Measurements from ENCODE around the gene RPL7A.
A peak's percentile ranks its signal among the peaks of the same experiment; 100 is the strongest.

RPL7A gene

GRCh38 chr9:133352635-133353340, 4.8 kb downstream of the RPL7A start:
- DNase-seq (ENCODE audit: insufficient read length, low spot score) = no peak

GRCh38 chr9:133353548-133353947, 5.5 kb downstream of the RPL7A start:
- DNase-seq (ENCODE audit: insufficient read length, low spot score) (no peak), FAIRE-seq (no peak)
- TF ChIP-seq POU2F2 (IDR thresholded peaks at IDR 0.05; ENCODE audit: low read depth, low read length) (no peak; the same call in 1 of the 2 replicates), TAF1 (IDR thresholded peaks at IDR 0.05; ENCODE audit: low read depth, low read length) (no peak), POLR2A (IDR thresholded peaks at IDR 0.05; ENCODE audit: low read depth, low read length) (peak; percentile 41; the same call in 1 of the 2 replicates), PAX5 (IDR thresholded peaks at IDR 0.05; ENCODE audit: insufficient read depth, low read length, severe bottlenecking) (no peak)

More at GRCh38 chr9:133352635-133353340, 4.8 kb downstream of the RPL7A start:
- FAIRE-seq = no peak
- TF ChIP-seq POLR2AphosphoS5 (IDR thresholded peaks at IDR 0.05; ENCODE audit: low read depth, low read length) (peak; percentile 23; the same call in 1 of the 2 replicates), SPI1 (IDR thresholded peaks at IDR 0.05; ENCODE audit: low read depth, low read length) (no peak), PAX5 (IDR thresholded peaks at IDR 0.05; ENCODE audit: insufficient read depth, low read length, severe bottlenecking) (no peak), POLR2A (IDR thresholded peaks at IDR 0.05; ENCODE audit: low read depth, low read length) (peak; percentile 56)

- FAIRE-seq (no peak), DNase-seq (ENCODE audit: insufficient read length, low spot score) (no peak)
- TF ChIP-seq SPI1 (IDR thresholded peaks at IDR 0.05; ENCODE audit: low read depth, low read length) (no peak), POU2F2 (IDR thresholded peaks at IDR 0.05; ENCODE audit: low read depth, low read length) (no peak), POLR2A (IDR thresholded peaks at IDR 0.05; ENCODE audit: low read depth, low read length) (no peak; the same call in 1 of the 2 replicates), POLR2AphosphoS5 (IDR thresholded peaks at IDR 0.05; ENCODE audit: low read depth, low read length) (no peak), TAF1 (IDR thresholded peaks at IDR 0.05; ENCODE audit: low read depth, low read length) (no peak), PAX5 (IDR thresholded peaks at IDR 0.05; ENCODE audit: insufficient read depth, low read length, severe bottlenecking) (no peak)
These were observed 6.7 kb downstream of the RPL7A start for GRCh38 chr9:133354766-133355165.

GRCh38 chr9:133355881-133356357, 7.9 kb downstream of the RPL7A start:
- DNase-seq (ENCODE audit: insufficient read length, low spot score) (no peak), FAIRE-seq (no peak)
- TF ChIP-seq POLR2AphosphoS5 (IDR thresholded peaks at IDR 0.05; ENCODE audit: low read depth, low read length) (0 out of 2 replicates have a peak, but pooled peaks have one; percentile 9), SPI1 (IDR thresholded peaks at IDR 0.05; ENCODE audit: low read depth, low read length) (no peak)

GRCh38 chr9:133356391-133357091, 8.5 kb downstream of the RPL7A start, which contains the start of the genes SURF1 and SURF2:
SURF1 (minus strand) TSS chr9:133356487; CDS start chr9:133356453, 34 bp downstream.
SURF2 (plus strand) TSS chr9:133356550; CDS start chr9:133356593, 43 bp downstream.
- TF ChIP-seq POLR2A (IDR thresholded peaks at IDR 0.05; ENCODE audit: low read depth, low read length) = no peak; the same call in none of the 2 replicates
- peak; percentile 74 for TF ChIP-seq TAF1 (IDR thresholded peaks at IDR 0.05; ENCODE audit: low read depth, low read length)
- TF ChIP-seq SPI1 (IDR thresholded peaks at IDR 0.05; ENCODE audit: low read depth, low read length) = no peak
- no peak for TF ChIP-seq POU2F2 (IDR thresholded peaks at IDR 0.05; ENCODE audit: low read depth, low read length)
- peak; percentile 10 for TF ChIP-seq PAX5 (IDR thresholded peaks at IDR 0.05; ENCODE audit: insufficient read depth, low read length, severe bottlenecking)
- peak; percentile 57; the same call in 1 of the 2 replicates for TF ChIP-seq POLR2AphosphoS5 (IDR thresholded peaks at IDR 0.05; ENCODE audit: low read depth, low read length)
- DNase-seq (ENCODE audit: insufficient read length, low spot score) (peak; percentile 95), FAIRE-seq (peak; percentile 63)

- TF ChIP-seq POLR2AphosphoS5 (IDR thresholded peaks at IDR 0.05; ENCODE audit: low read depth, low read length) = no peak
- no peak for TF ChIP-seq SPI1 (IDR thresholded peaks at IDR 0.05; ENCODE audit: low read depth, low read length)
- no peak for TF ChIP-seq TAF1 (IDR thresholded peaks at IDR 0.05; ENCODE audit: low read depth, low read length)
- no peak for TF ChIP-seq PAX5 (IDR thresholded peaks at IDR 0.05; ENCODE audit: insufficient read depth, low read length, severe bottlenecking)
- TF ChIP-seq POU2F2 (IDR thresholded peaks at IDR 0.05; ENCODE audit: low read depth, low read length) = no peak
- no peak for TF ChIP-seq POLR2A (IDR thresholded peaks at IDR 0.05; ENCODE audit: low read depth, low read length)
- peak; percentile 55 for FAIRE-seq
- DNase-seq (ENCODE audit: insufficient read length, low spot score) = no peak
These were observed 9.6 kb downstream of the RPL7A start for GRCh38 chr9:133357656-133358055.

GRCh38 chr9:133359399-133360175, 11.6 kb downstream of the RPL7A start:
- no peak for DNase-seq (ENCODE audit: insufficient read length, low spot score)
- FAIRE-seq = no peak
- TF ChIP-seq PAX5 (IDR thresholded peaks at IDR 0.05; ENCODE audit: insufficient read depth, low read length, severe bottlenecking) (no peak), SPI1 (IDR thresholded peaks at IDR 0.05; ENCODE audit: low read depth, low read length) (no peak), POLR2A (IDR thresholded peaks at IDR 0.05; ENCODE audit: low read depth, low read length) (no peak), TAF1 (IDR thresholded peaks at IDR 0.05; ENCODE audit: low read depth, low read length) (no peak), POLR2AphosphoS5 (IDR thresholded peaks at IDR 0.05; ENCODE audit: low read depth, low read length) (0 out of 2 replicates have a peak, but pooled peaks have one; percentile 10), POU2F2 (IDR thresholded peaks at IDR 0.05; ENCODE audit: low read depth, low read length) (no peak)

- no peak for FAIRE-seq
- TF ChIP-seq TAF1 (IDR thresholded peaks at IDR 0.05; ENCODE audit: low read depth, low read length) (no peak), POU2F2 (IDR thresholded peaks at IDR 0.05; ENCODE audit: low read depth, low read length) (0 out of 2 replicates have a peak, but pooled peaks have one; percentile 11)
- no peak for DNase-seq (ENCODE audit: insufficient read length, low spot score)
These were observed 12.7 kb downstream of the RPL7A start for GRCh38 chr9:133360400-133361393.

Data from GM12891 (cell line).